GM12878 (cell line): ENCODE results near the gene ME2. TPM values are rescaled to one million over a fixed set of nuclear protein-coding genes. Genes with fewer than 3 reads are reported as not detected.

ENCODE experiments used
- ATF2 ChIP-seq: IDR thresholded peaks from 2 replicates; pipeline ENCODE4 v1.6.1; 2012; ENCODE audit warnings: low read length, inconsistent platforms
- BRCA1 ChIP-seq: IDR thresholded peaks from 2 replicates; pipeline ENCODE4 v1.6.1; 2011; ENCODE audit warnings: low read depth, low read length, improper control_type of control experiment
- IRF4 ChIP-seq: IDR thresholded peaks from 2 replicates; pipeline ENCODE4 v1.6.1; 2011; ENCODE audit warnings: low read depth, low read length
- JUND ChIP-seq: IDR thresholded peaks from 2 replicates; pipeline ENCODE4 v1.6.1; 2012; ENCODE audit warnings: low read depth, mild to moderate bottlenecking, low read length, improper control_type of control experiment, moderate library complexity
- KAT2A ChIP-seq: conservative IDR thresholded peaks from 2 replicates; pipeline ENCODE4 v1.6.1; 2011; ENCODE audit warnings: low read depth, low read length; ENCODE audit not compliant: control insufficient read depth
- MEF2A ChIP-seq: IDR thresholded peaks from 2 replicates; pipeline ENCODE4 v1.6.1; 2011; ENCODE audit warnings: low read depth, mild to moderate bottlenecking, low read length, moderate library complexity; ENCODE audit not compliant: insufficient read depth
- MEF2B ChIP-seq: fragments of 450-650 bp; IDR thresholded peaks from 2 replicates; pipeline ENCODE4 v1.6.1; 2018; ENCODE audit warnings: mild to moderate bottlenecking, moderate library complexity; ENCODE audit not compliant: partially characterized antibody, poor library complexity, severe bottlenecking
- MYB ChIP-seq: fragments of 150-350 bp; IDR thresholded peaks from 2 replicates; pipeline ENCODE4 v1.6.1; 2014; ENCODE audit warnings: mild to moderate bottlenecking, low read depth, low read length, borderline replicate concordance
- NR2C1 ChIP-seq: fragments of 450-650 bp; IDR thresholded peaks from 2 replicates; pipeline ENCODE4 v1.6.1; 2017; ENCODE audit warnings: antibody characterized with exemption, mild to moderate bottlenecking, moderate library complexity
- NR2F1 ChIP-seq: fragments of 450-650 bp; conservative IDR thresholded peaks from 2 replicates; pipeline ENCODE4 v1.6.1; 2017; ENCODE audit warnings: mild to moderate bottlenecking
- PAX5 ChIP-seq: IDR thresholded peaks from 2 replicates; pipeline ENCODE4 v1.6.1; 2011; ENCODE audit warnings: low read depth, low read length, borderline replicate concordance
- RAD51 ChIP-seq: fragments of 450-650 bp; IDR thresholded peaks from 2 replicates; pipeline ENCODE4 v1.6.1; 2016; ENCODE audit warnings: moderate library complexity, mild to moderate bottlenecking, inconsistent platforms
- RBBP5 ChIP-seq: fragments of 200-600 bp; sonication (generic); conservative IDR thresholded peaks from 2 replicates; pipeline ENCODE4 v1.6.1; 2016
- SIN3A ChIP-seq: IDR thresholded peaks from 2 replicates; pipeline ENCODE4 v1.6.1; 2012; ENCODE audit warnings: low read depth, low read length, improper control_type of control experiment
- SMAD5 ChIP-seq: IDR thresholded peaks from 2 replicates; pipeline ENCODE4 v1.6.1; 2016; ENCODE audit warnings: antibody characterized with exemption, low read depth
- SUZ12 ChIP-seq: fragments of 200-600 bp; sonication (generic); IDR thresholded peaks from one replicate; pipeline ENCODE4 v1.6.1; 2018; ENCODE audit warnings: antibody characterized with exemption, mild to moderate bottlenecking; ENCODE audit not compliant: unreplicated experiment
- ZNF592 ChIP-seq: fragments of 450-650 bp; IDR thresholded peaks from 2 replicates; pipeline ENCODE4 v1.6.1; 2017; ENCODE audit warnings: mild to moderate bottlenecking, moderate library complexity
- ZNF687 ChIP-seq: fragments of 450-650 bp; IDR thresholded peaks from 2 replicates; pipeline ENCODE4 v1.6.1; 2017; ENCODE audit warnings: mild to moderate bottlenecking, moderate library complexity
- polyA plus RNA-seq, 11 experiments: library from polyadenylated mRNA; depleted of rRNA in 4 of 11; unstranded in 6 of 11; stranded (reverse) in 5 of 11; fragments of >200 nt; fragmentation: Nextera tagmentation in 4 of 11; fragmentation: Illumina TruSeq in 1 of 11; extraction: Ambion mirVana in 4 of 11; extraction: Trizol in 1 of 11; gene quantifications; 1 replicate in 1 of 11; 2 replicates in 10 of 11; pipeline versions ENCODE4 v1.2.1 to v1.2.3, GENCODE V29; 2011 to 2016; ENCODE audit warnings: inconsistent platforms in 2 of 11, missing spikeins in 2 of 11, low read depth in 1 of 11
- total RNA-seq, 4 experiments: library from RNA; depleted of rRNA in 3 of 4; stranded (reverse); fragments of >200 nt in 3 of 4; fragmentation: Illumina TruSeq in 1 of 4; extraction: Trizol in 1 of 4; gene quantifications; 2 replicates each; pipeline versions ENCODE4 v1.2.1 to v1.2.3, GENCODE V29; 2013 to 2021
- TF ChIP-seq, protein P1 (sequence below): fragments of 150-350 bp; IDR thresholded peaks from 2 replicates; pipeline ENCODE4 v1.6.1; 2014; ENCODE audit warnings: mild to moderate bottlenecking, low read depth, low read length
- TF ChIP-seq, protein P2 (sequence below): fragments of 450-650 bp; IDR thresholded peaks from 2 replicates; pipeline ENCODE4 v1.6.1; 2016; ENCODE audit warnings: mild to moderate bottlenecking

ME2 gene
- total and polyA plus RNA-seq, 10 of the 15 experiments (the other 5 are each of a cell fraction or from before 2014, with no cell fraction given): 41.3 to 155 (median 133) TPM

GRCh38 chr18:50836521-50836957 lies 42.4 kb upstream of the ME2 start (continued):
- TF ChIP-seq, protein P1, sequence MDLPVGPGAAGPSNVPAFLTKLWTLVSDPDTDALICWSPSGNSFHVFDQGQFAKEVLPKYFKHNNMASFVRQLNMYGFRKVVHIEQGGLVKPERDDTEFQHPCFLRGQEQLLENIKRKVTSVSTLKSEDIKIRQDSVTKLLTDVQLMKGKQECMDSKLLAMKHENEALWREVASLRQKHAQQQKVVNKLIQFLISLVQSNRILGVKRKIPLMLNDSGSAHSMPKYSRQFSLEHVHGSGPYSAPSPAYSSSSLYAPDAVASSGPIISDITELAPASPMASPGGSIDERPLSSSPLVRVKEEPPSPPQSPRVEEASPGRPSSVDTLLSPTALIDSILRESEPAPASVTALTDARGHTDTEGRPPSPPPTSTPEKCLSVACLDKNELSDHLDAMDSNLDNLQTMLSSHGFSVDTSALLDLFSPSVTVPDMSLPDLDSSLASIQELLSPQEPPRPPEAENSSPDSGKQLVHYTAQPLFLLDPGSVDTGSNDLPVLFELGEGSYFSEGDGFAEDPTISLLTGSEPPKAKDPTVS: no peak
- TF ChIP-seq NR2C1 (no peak), BRCA1 (no peak), ATF2 (no peak), RBBP5 (no peak), MYB (no peak), PAX5 (no peak), NR2F1 (no peak), SMAD5 (no peak), KAT2A (no peak), ZNF592 (no peak), RAD51 (peak; percentile 72), MEF2A (no peak), IRF4 (no peak), MEF2B (peak; percentile 46), SIN3A (no peak), JUND (no peak), SUZ12 (no peak), ZNF687 (no peak)
- TF ChIP-seq, protein P2, sequence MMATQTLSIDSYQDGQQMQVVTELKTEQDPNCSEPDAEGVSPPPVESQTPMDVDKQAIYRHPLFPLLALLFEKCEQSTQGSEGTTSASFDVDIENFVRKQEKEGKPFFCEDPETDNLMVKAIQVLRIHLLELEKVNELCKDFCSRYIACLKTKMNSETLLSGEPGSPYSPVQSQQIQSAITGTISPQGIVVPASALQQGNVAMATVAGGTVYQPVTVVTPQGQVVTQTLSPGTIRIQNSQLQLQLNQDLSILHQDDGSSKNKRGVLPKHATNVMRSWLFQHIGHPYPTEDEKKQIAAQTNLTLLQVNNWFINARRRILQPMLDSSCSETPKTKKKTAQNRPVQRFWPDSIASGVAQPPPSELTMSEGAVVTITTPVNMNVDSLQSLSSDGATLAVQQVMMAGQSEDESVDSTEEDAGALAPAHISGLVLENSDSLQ: peak; percentile 68
